Measurements from ENCODE around the gene DLX1.
"Not testable (repeated sequence)": the region's sequence is repeated elsewhere in the genome, so short reads cannot be mapped to it uniquely, and the experiment has no call there.

The DLX1 gene

DNA sequence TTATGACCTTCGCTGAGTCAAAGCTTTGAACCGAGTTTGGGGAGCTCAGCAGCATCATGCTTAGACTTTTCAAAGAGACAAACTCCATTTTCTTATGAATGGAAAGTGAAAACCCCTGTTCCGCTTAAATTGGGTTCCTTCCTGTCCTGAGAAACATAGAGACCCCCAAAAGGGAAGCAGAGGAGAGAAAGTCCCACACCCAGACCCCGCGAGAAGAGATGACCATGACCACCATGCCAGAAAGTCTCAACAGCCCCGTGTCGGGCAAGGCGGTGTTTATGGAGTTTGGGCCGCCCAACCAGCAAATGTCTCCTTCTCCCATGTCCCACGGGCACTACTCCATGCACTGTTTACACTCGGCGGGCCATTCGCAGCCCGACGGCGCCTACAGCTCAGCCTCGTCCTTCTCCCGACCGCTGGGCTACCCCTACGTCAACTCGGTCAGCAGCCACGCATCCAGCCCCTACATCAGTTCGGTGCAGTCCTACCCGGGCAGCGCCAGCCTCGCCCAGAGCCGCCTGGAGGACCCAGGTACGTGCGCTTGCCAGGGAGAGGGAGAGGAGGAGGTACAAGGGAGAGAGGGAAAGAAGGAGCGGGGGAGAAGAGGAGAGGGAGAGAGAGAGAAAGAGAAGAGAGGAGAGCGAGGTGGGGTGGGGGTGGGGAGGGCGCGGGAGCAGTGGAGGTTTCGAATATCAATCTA lies at the start of gene DLX1:
Gene DLX1, plus strand, starts transcription at position 48 of the 700 bp plus-strand sequence. Its CDS starts 171 bp downstream, at position 219.
- DNase-seq (ENCODE audit: low read depth in 2 of 3, low spot score in 1 of 3) = no peak

DNA sequence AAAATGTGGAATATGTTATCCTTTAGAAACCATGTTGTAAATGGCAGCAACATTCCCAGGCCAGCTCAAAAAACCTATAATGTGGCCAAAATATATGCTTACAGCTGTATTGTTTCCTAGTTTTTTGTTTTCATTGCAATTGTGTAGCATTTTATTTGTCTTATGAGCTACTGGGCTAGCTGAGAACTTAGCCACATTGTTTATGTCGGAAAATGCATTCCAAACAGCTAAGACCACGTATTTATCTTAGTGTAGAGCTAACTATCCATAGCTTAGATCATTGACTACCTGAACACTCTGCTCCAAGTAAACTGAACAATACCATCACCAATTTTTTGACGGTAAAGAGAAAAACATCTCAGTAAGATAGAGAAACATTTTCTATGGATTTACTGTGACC lies 47.2 kb upstream of the DLX1 start:
- DNase-seq (ENCODE audit: low read depth in 2 of 3, low spot score in 1 of 3) = no peak

DNA sequence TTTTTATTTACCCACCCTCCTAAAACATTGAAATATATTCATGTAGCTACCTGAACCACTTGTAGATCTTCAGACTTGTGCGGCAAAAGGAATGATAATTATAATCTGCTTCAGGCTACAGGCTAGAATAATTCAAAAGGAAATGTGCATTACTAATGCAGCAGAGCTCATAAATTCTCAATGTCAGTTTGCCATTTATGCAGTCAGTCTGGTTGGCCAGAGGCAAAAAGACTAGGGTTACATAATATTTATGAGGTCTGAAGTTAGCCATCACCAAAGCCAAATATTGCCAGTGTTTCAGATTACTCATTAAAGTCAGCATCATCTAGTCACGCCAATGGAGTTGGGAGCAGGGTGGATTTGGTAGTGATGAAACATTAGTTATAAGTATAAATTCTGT lies 46.7 kb upstream of the DLX1 start:
- DNase-seq (ENCODE audit: low read depth in 2 of 3, low spot score in 1 of 3) = no peak

GRCh38 chr2:172039011-172039704 lies 46.1 kb upstream of the DLX1 start:
- no peak for DNase-seq (ENCODE audit: low read depth in 2 of 3, low spot score in 1 of 3)

GRCh38 chr2:172040311-172040710 lies 45.0 kb upstream of the DLX1 start:
- DNase-seq (ENCODE audit: low read depth in 2 of 3, low spot score in 1 of 3) = no peak

- DNase-seq (ENCODE audit: low read depth in 2 of 3, low spot score in 1 of 3) = no peak
Observed at GRCh38 chr2:172046080-172046678, 39.1 kb upstream of the DLX1 start.

- no peak for DNase-seq (ENCODE audit: low read depth in 2 of 3, low spot score in 1 of 3)
Observed at GRCh38 chr2:172046866-172047565, 38.3 kb upstream of the DLX1 start.

- no peak for DNase-seq (ENCODE audit: low read depth in 2 of 3, low spot score in 1 of 3)
Observed at GRCh38 chr2:172047566-172048507, 37.5 kb upstream of the DLX1 start.

GRCh38 chr2:172048508-172049503 lies 36.5 kb upstream of the DLX1 start:
- DNase-seq (ENCODE audit: low read depth in 2 of 3, low spot score in 1 of 3) = no peak

- DNase-seq (ENCODE audit: low read depth in 2 of 3, low spot score in 1 of 3) = no peak
Observed at GRCh38 chr2:172049567-172050120, 35.7 kb upstream of the DLX1 start.

GRCh38 chr2:172050479-172051125 lies 34.7 kb upstream of the DLX1 start:
- DNase-seq (ENCODE audit: low read depth in 2 of 3, low spot score in 1 of 3) = no peak

- no peak for DNase-seq (ENCODE audit: low read depth in 2 of 3, low spot score in 1 of 3)
Observed at GRCh38 chr2:172052000-172052983, 33.0 kb upstream of the DLX1 start.

- no peak for DNase-seq (ENCODE audit: low read depth in 2 of 3, low spot score in 1 of 3)
Observed at GRCh38 chr2:172053486-172053885, 31.8 kb upstream of the DLX1 start.

DNA sequence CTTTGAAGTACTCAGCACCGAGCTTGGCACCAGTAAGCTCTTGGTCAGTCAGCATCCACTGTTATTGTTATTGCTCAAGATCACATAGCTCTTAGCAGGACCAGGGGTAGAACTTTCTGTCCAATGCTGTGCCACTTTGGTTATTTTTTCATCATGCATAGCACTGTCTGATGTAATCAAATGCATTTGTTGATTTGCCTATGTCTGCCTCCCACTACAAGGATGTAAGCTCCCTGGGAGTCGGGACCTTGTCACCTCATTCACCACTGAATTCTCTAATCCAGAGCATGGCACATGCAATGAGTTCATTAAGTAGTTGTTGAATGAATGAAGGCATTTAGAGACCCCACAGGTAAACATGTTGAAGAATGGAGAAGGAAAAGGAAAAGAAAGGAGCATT lies 29.0 kb upstream of the DLX1 start:
- DNase-seq (ENCODE audit: low read depth in 2 of 3, low spot score in 1 of 3) = no peak

- DNase-seq (ENCODE audit: low read depth in 2 of 3, low spot score in 1 of 3) = no peak
Observed at GRCh38 chr2:172058660-172059059, 26.6 kb upstream of the DLX1 start.

DNA sequence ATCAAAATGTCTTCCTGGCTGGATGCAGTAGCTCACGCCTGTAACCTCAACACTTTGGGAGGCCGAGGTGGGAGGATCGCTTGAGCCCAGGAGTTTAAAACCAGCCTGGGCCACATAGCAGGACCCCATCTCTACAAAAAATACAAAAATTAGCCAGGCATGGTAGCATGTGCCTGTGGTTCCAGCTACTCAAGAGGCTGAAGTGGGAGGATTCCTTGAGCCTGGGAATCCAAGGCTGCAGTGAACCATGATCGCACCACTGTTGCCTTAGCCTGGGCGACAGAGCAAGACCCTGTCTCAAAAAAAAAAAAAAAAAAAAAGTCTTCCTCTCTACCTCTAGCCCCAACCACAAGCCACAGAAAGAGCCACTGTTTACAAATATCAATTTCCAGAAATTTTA lies 25.2 kb upstream of the DLX1 start:
- not testable (repeated sequence) for DNase-seq (ENCODE audit: low read depth in 2 of 3, low spot score in 1 of 3)

DNA sequence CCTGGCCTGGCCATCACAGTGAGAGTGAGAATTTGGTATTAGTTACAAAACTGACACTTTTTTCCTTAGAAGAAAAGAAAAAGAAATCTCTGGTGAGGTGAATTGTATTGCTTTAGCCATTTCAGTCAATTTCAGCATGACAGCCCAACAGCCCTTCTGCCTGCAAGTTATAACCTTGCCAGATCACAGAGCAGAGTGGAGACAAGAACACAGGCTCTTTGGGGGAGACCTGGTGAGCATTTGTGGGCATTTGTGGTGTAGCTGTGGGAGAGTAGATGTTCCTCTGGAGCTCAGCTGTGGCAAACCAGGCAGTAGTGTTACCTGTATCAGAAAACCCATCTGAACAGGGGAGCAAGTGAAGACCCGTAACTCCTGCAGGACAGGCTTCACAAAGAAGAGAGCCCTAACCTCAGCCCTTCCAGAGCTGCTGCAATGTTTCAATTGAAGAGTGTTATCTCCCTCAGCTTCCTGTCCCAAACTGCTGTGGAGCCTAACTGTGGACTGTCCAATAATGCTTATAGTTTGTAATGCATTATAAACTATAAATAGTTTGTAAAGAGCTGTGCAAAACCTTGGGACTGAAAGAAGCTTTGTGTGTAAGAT lies 22.8 kb upstream of the DLX1 start:
- DNase-seq (ENCODE audit: low read depth in 2 of 3, low spot score in 1 of 3) = no peak
